Mesenchymal stem cell (in vitro differentiated cells and primary cell): Measurements from ENCODE around the gene ZBED4.

Experiments used
- DNase-seq: peaks from one replicate; pipeline ENCODE4 v3.0.0-alpha.2; 2013
- H2AFZ ChIP-seq: one replicate; pipeline ENCODE4 v1.6.1; 2013; ENCODE audit warnings: low read depth, mild to moderate bottlenecking, control low read depth, inconsistent platforms, low read length, moderate library complexity
- H2AK5ac ChIP-seq: 2 replicates; pipeline ENCODE4 v1.6.1; 2013; ENCODE audit warnings: low read length, moderate library complexity, mild to moderate bottlenecking, inconsistent platforms; ENCODE audit not compliant: severe bottlenecking
- H2BK120ac ChIP-seq: one replicate; pipeline ENCODE4 v1.6.1; 2013; ENCODE audit warnings: low read depth, mild to moderate bottlenecking, inconsistent platforms, low read length, moderate library complexity
- H2BK12ac ChIP-seq, 2 experiments: one replicate each; pipeline ENCODE4 v1.6.1; 2013; ENCODE audit warnings: inconsistent platforms in 2 of 2, low read length in 2 of 2, mild to moderate bottlenecking in 2 of 2, moderate library complexity in 2 of 2, control low read depth in 1 of 2
- H2BK15ac ChIP-seq: one replicate; pipeline ENCODE4 v1.6.1; 2013; ENCODE audit warnings: mild to moderate bottlenecking, low read depth, inconsistent platforms; ENCODE audit not compliant: poor library complexity, severe bottlenecking
- H2BK5ac ChIP-seq: 2 replicates; pipeline ENCODE4 v1.6.1; 2013; ENCODE audit warnings: low read depth, mild to moderate bottlenecking, low read length, control low read depth, inconsistent platforms; ENCODE audit not compliant: poor library complexity, severe bottlenecking
- H3K14ac ChIP-seq, 2 experiments: one replicate each; pipeline ENCODE4 v1.6.1; 2013; ENCODE audit warnings: inconsistent platforms in 2 of 2, low read length in 2 of 2, control low read depth in 1 of 2, mild to moderate bottlenecking in 1 of 2, moderate library complexity in 1 of 2
- H3K18ac ChIP-seq, 2 experiments: one replicate each; pipeline ENCODE4 v1.6.1; 2013; ENCODE audit warnings: inconsistent platforms in 2 of 2, low read length in 2 of 2, control low read depth in 1 of 2, low read depth in 1 of 2, mild to moderate bottlenecking in 1 of 2
- H3K23ac ChIP-seq, 2 experiments: one replicate each; pipeline ENCODE4 v1.6.1; 2013; ENCODE audit warnings: inconsistent platforms in 2 of 2, low read length in 2 of 2, mild to moderate bottlenecking in 2 of 2, moderate library complexity in 2 of 2, control low read depth in 1 of 2
- H3K27ac ChIP-seq: 2 replicates; pipeline ENCODE4 v1.5.1; 2013; ENCODE audit warnings: mild to moderate bottlenecking, moderate library complexity, low read length, control low read depth, inconsistent platforms; ENCODE audit not compliant: poor library complexity, severe bottlenecking
- H3K27me3 ChIP-seq, 2 experiments: 2 replicates each; pipeline versions ENCODE4 v1.6.1 to v1.7.0; 2013; ENCODE audit warnings: low read length in 2 of 2, mild to moderate bottlenecking in 2 of 2, moderate library complexity in 2 of 2, control low read depth in 1 of 2, inconsistent platforms in 1 of 2; ENCODE audit not compliant: control insufficient read depth in 1 of 2, insufficient read depth in 1 of 2
- H3K36me3 ChIP-seq, 2 experiments: 2 replicates each; pipeline versions ENCODE4 v1.6.1 to v1.7.0; 2013; ENCODE audit warnings: low read length in 2 of 2, control low read depth in 1 of 2, inconsistent platforms in 1 of 2, low read depth in 1 of 2, mild to moderate bottlenecking in 1 of 2; ENCODE audit not compliant: insufficient read depth in 2 of 2, control insufficient read depth in 1 of 2
- H3K4ac ChIP-seq, 2 experiments: one replicate each; pipeline ENCODE4 v1.6.1; 2013; ENCODE audit warnings: inconsistent platforms in 2 of 2, low read length in 2 of 2, mild to moderate bottlenecking in 2 of 2, moderate library complexity in 2 of 2, control low read depth in 1 of 2, low read depth in 1 of 2
- H3K4me1 ChIP-seq: 2 replicates; pipeline ENCODE4 v1.6.1; 2013; ENCODE audit warnings: low read depth, low read length, control low read depth; ENCODE audit not compliant: control insufficient read depth, insufficient read depth
- H3K4me2 ChIP-seq: 2 replicates; pipeline ENCODE4 v1.6.1; 2013; ENCODE audit warnings: low read length, mild to moderate bottlenecking, inconsistent platforms; ENCODE audit not compliant: poor library complexity, severe bottlenecking
- H3K4me3 ChIP-seq, 2 experiments: 2 replicates each; pipeline versions ENCODE4 v1.5.1 to v1.7.0; 2013; ENCODE audit warnings: low read length in 2 of 2, mild to moderate bottlenecking in 2 of 2, control low read depth in 1 of 2, low read depth in 1 of 2; ENCODE audit not compliant: insufficient read depth in 1 of 2
- H3K79me1 ChIP-seq: replicated peaks from 2 replicates; pipeline ENCODE4 v1.6.1; 2013; ENCODE audit warnings: mild to moderate bottlenecking, control low read depth, low read length, inconsistent platforms; ENCODE audit not compliant: poor library complexity, severe bottlenecking
- H3K9ac ChIP-seq: 2 replicates; pipeline ENCODE4 v1.7.0; 2013; ENCODE audit warnings: mild to moderate bottlenecking, low read length, moderate library complexity
- H3K9me3 ChIP-seq: 2 replicates; pipeline ENCODE4 v1.7.0; 2013; ENCODE audit warnings: mild to moderate bottlenecking, low read length; ENCODE audit not compliant: control insufficient read depth
- H4K8ac ChIP-seq: one replicate; pipeline ENCODE4 v1.6.1; 2013; ENCODE audit warnings: inconsistent platforms, mild to moderate bottlenecking, low read length, moderate library complexity
- H4K91ac ChIP-seq: one replicate; pipeline ENCODE4 v1.6.1; 2013; ENCODE audit warnings: mild to moderate bottlenecking, low read length, inconsistent platforms
- WGBS: methylation state at CpG from one replicate; pipeline ENCODE4 v1.1.7; 2013; ENCODE audit warnings: mixed read lengths; 5-methylcytosine and 5-hydroxymethylcytosine counted together

Gene ZBED4

DNA sequence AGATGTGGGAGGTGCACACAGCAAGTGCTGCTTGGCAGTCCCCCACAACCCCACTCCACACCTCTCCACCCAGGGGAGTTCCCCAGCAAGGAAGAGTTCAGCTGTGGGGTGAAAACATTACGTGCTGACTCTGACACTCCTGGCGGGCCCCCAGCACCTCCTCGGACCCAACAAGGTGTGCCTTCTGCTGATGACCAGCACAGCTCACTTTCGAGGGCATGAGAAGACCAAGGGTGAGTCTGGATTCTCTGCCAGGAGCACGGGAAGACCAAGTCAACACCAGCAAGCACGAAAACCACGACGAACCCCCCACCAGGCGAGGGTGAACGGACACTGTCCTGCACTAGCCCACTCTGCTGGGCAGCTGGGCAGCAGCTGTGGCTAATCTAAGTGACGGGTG, 63.2 kb downstream of the ZBED4 start:
- Histone ChIP-seq H2AK5ac (no peak overlapping the region), H2BK120ac (no peak overlapping the region), H2BK15ac (no peak overlapping the region), H2AFZ (no peak overlapping the region), H3K27me3 (no peaks in the 10 kb centered on the region), H3K79me1 (peaks cover 38% of the 10 kb centered on the region), H3K9me3 (no peaks in the 10 kb centered on the region), H2BK12ac (no peak overlapping the region), H3K18ac (no peak overlapping the region), H3K4me1 (peaks cover 15% of the 10 kb centered on the region), H3K36me3 (peaks cover 36 to 43% of the 10 kb centered on the region in 2 experiments), H3K4ac (no peak overlapping the region), H4K91ac (no peak overlapping the region), H3K9ac (no peak overlapping the region), H3K4me3 (no peak overlapping the region), H3K14ac (no peak overlapping the region), H2BK5ac (no peak overlapping the region), H3K27ac (no peak overlapping the region), H4K8ac (no peak overlapping the region), H3K4me2 (no peak overlapping the region), H3K23ac (no peak overlapping the region)
- 96% methylated on average over 11 of the region's 11 CpGs for WGBS
- DNase-seq = no peak

DNA sequence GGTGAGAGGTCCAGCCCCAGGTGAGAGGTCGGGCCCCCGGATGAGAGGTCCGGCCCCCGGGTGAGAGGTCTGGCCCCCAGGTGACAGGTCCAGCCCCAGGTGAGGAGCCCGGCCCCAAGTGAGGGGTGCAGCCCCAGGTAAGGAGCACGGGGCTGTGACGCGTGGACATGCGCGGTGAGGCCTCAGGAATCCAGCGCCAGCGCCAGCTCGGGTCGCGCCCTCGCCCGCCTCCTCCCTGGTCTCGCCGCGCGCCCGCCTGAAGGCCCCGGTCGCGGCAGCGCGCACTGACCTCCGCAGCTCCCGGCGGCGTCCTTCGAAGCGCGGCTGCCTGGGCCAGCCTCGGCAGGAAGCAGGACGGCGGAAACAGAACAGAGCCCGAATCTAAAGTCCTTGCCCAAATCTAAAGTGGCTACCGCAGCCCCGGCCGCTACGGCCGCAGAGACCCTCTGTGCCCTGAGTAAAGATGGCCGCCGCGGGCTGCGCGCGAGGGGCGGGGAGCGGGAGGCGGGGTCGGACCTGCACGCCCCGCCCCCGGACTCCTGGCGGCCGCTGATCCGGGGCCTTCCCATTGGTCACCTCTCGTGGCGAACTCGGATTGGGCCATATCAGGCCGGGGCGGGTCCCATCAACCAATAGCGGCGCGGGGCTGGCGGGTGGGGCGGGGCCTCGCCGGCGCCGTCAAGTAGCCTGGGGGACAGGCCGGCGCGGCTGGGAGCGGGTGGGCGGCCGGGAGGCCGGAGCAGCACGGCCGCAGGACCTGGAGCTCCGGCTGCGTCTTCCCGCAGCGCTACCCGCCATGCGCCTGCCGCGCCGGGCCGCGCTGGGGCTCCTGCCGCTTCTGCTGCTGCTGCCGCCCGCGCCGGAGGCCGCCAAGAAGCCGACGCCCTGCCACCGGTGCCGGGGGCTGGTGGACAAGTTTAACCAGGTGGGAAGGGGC, 64.6 kb downstream of the ZBED4 start, which contains the start of the genes ALG12 and CRELD2:
ALG12 (minus strand) TSS at position 465 of the 937 bp plus-strand sequence. CDS start 4,673 bp downstream, outside the sequence.
CRELD2 (plus strand) TSS at position 661 of the 937 bp plus-strand sequence; CDS start at position 797, 136 bp downstream.
- peak within 1 kb of the TSS; percentile 82 to 85 for H3K23ac ChIP-seq
- peak within 1 kb of the TSS; percentile 94 for H2BK5ac ChIP-seq
- peak within 1 kb of the TSS; percentile 84 for H4K8ac ChIP-seq
- H2AK5ac ChIP-seq = no peak within 1 kb of the TSS
- peak within 1 kb of the TSS; percentile 83 to 85 for H3K4me3 ChIP-seq
- peaks cover 19% of the 10 kb centered on the region for H3K4me1 ChIP-seq
- no peak within 1 kb of the TSS for H2BK15ac ChIP-seq
- peak within 1 kb of the TSS; percentile 88 for H2AFZ ChIP-seq
- H3K27ac ChIP-seq = peak within 1 kb of the TSS; percentile 76
- H3K36me3 ChIP-seq = peaks cover 27 to 38% of the 10 kb centered on the region in 2 experiments
- H3K18ac ChIP-seq = peak within 1 kb of the TSS; percentile 86 to 95
- H3K4me2 ChIP-seq = peak within 1 kb of the TSS; percentile 99
- peak within 1 kb of the TSS; percentile 58 for H2BK120ac ChIP-seq
- H2BK12ac ChIP-seq = peak within 1 kb of the TSS; percentile 11 to 25
- peaks cover 35% of the 10 kb centered on the region for H3K79me1 ChIP-seq
- H3K4ac ChIP-seq = peak within 1 kb of the TSS; percentile 77 to 89
- peak; percentile 96 for DNase-seq
- peak within 1 kb of the TSS; percentile 94 for H3K9ac ChIP-seq
- H3K9me3 ChIP-seq = no peaks in the 10 kb centered on the region
- peak within 1 kb of the TSS in 1 of 2 experiments; percentile 97 for H3K14ac ChIP-seq
- peak within 1 kb of the TSS; percentile 89 for H4K91ac ChIP-seq
- WGBS = under 1% methylated on average over 68 of the region's 103 CpGs
- no peaks in the 10 kb centered on the region for H3K27me3 ChIP-seq

GRCh38 chr22:49918911-49919881, 65.6 kb downstream of the ZBED4 start:
- peak overlapping the region; percentile 94 for H3K9ac ChIP-seq
- no peak overlapping the region for H2BK120ac ChIP-seq
- DNase-seq = no peak
- H3K18ac ChIP-seq = peak overlapping the region; percentile 74 to 85
- H3K27me3 ChIP-seq = no peaks in the 10 kb centered on the region
- H4K8ac ChIP-seq = peak overlapping the region; percentile 84
- H3K27ac ChIP-seq = no peak overlapping the region
- peaks cover 29% of the 10 kb centered on the region for H3K79me1 ChIP-seq
- peak overlapping the region; percentile 88 for H2AFZ ChIP-seq
- peak overlapping the region; percentile 99 for H3K4me2 ChIP-seq
- H2BK5ac ChIP-seq = no peak overlapping the region
- 45% methylated on average over 45 of the region's 47 CpGs for WGBS
- H2BK12ac ChIP-seq = peak overlapping the region in 1 of 2 experiments; percentile 25
- peak overlapping the region; percentile 83 to 84 for H3K4me3 ChIP-seq
- peak overlapping the region; percentile 77 to 83 for H3K4ac ChIP-seq
- H3K23ac ChIP-seq = peak overlapping the region; percentile 68 to 85
- peak overlapping the region in 1 of 2 experiments; percentile 97 for H3K14ac ChIP-seq
- no peaks in the 10 kb centered on the region for H3K9me3 ChIP-seq
- no peak overlapping the region for H2BK15ac ChIP-seq
- peak overlapping the region; percentile 40 for H4K91ac ChIP-seq
- no peak overlapping the region for H2AK5ac ChIP-seq
- H3K36me3 ChIP-seq = peaks cover 29 to 30% of the 10 kb centered on the region in 2 experiments
- peaks cover 22% of the 10 kb centered on the region for H3K4me1 ChIP-seq
